ENCODE results near the gene GPR149. TPM values are rescaled to one million over a fixed set of nuclear protein-coding genes. Genes with fewer than 3 reads are reported as not detected.
A peak's percentile ranks its signal among the peaks of the same experiment; 100 is the strongest.

GPR149 gene
- total and polyA plus RNA-seq, 4 donors: not detected

DNA sequence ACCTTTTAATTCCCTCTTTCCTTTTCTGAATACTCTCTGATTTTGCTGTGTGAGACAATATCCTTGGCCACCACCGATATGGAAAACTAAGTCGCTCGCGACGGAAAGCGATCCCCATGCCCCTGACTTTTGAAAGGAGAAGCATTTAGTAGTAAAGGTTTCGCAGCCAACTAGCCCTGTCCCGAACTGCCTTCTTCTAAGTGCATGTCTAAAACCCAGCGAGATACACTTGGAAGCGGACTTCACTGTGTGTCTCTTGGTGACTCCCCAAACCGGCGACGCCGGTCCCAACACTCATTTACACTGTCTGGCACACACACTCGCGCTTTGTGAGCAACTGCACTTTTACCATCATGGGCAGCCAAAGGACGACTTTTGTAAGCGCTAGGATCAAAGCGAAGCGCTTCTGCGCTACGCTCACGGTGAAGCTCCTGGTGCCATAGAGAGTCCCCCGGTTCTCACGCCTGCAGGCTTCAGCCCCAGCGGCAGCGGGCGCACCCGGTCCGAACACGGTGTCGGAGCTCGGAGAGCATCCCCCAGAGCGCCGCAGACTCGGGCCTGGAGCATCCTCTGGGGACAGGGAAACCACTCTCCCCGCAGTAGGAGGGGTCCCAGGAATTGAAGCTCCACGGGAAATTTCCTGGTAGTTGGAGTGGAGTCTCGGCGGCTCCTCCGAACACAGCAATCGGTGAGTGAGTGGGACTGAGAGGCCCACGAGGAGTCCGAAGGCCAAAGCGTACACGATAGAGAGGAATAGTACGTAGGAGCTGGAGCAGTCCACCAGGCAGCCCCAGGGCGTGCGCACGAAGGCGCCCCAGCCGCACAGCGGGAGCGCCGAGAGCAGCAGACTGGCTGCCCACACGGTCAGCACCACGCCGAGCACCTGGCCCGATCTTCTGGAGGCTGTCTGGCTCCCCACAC is 1.4 kb downstream of the GPR149 start:
- no peaks in the 10 kb centered on the region for H3K36me3 ChIP-seq (ENCODE audit: control insufficient read depth in 4 of 4, insufficient read depth in 4 of 4, low read length in 4 of 4)
- peak in 2 of 3 donors; percentile 8 to 15 for DNase-seq
- ATAC-seq (ENCODE audit: insufficient read depth, low FRiP score): no peak
- peaks cover 7 to 50% (median 31%) of the 10 kb centered on the region in 3 donors for H3K27me3 ChIP-seq (ENCODE audit: control insufficient read depth in 3 of 3, insufficient read depth in 3 of 3, low read length in 2 of 3)
- TF ChIP-seq, protein P1, sequence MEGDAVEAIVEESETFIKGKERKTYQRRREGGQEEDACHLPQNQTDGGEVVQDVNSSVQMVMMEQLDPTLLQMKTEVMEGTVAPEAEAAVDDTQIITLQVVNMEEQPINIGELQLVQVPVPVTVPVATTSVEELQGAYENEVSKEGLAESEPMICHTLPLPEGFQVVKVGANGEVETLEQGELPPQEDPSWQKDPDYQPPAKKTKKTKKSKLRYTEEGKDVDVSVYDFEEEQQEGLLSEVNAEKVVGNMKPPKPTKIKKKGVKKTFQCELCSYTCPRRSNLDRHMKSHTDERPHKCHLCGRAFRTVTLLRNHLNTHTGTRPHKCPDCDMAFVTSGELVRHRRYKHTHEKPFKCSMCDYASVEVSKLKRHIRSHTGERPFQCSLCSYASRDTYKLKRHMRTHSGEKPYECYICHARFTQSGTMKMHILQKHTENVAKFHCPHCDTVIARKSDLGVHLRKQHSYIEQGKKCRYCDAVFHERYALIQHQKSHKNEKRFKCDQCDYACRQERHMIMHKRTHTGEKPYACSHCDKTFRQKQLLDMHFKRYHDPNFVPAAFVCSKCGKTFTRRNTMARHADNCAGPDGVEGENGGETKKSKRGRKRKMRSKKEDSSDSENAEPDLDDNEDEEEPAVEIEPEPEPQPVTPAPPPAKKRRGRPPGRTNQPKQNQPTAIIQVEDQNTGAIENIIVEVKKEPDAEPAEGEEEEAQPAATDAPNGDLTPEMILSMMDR (IDR thresholded peaks at IDR 0.05; ENCODE audit: control extremely low read depth, extremely low read depth): no peak
- H3K9ac ChIP-seq (ENCODE audit: insufficient read depth in 1 of 2, low read length in 2 of 2): no peak overlapping the region
- 3% methylated on average over 59 of the region's 59 CpGs for WGBS, 2 donors
- H3K27ac ChIP-seq (ENCODE audit: low read depth in 1 of 2, low read length in 1 of 2): no peak overlapping the region
- H3K9me3 ChIP-seq (ENCODE audit: control insufficient read depth in 4 of 4, insufficient read depth in 3 of 4, low read length in 3 of 4): peaks cover 0 to 10% (median 0%) of the 10 kb centered on the region in 4 donors
- H3K4me1 ChIP-seq (ENCODE audit: control insufficient read depth in 5 of 5, insufficient read depth in 5 of 5, low read length in 5 of 5): peaks cover 0 to 10% (median 0%) of the 10 kb centered on the region in 5 donors
- H3K4me3 ChIP-seq: no peak overlapping the region

DNA sequence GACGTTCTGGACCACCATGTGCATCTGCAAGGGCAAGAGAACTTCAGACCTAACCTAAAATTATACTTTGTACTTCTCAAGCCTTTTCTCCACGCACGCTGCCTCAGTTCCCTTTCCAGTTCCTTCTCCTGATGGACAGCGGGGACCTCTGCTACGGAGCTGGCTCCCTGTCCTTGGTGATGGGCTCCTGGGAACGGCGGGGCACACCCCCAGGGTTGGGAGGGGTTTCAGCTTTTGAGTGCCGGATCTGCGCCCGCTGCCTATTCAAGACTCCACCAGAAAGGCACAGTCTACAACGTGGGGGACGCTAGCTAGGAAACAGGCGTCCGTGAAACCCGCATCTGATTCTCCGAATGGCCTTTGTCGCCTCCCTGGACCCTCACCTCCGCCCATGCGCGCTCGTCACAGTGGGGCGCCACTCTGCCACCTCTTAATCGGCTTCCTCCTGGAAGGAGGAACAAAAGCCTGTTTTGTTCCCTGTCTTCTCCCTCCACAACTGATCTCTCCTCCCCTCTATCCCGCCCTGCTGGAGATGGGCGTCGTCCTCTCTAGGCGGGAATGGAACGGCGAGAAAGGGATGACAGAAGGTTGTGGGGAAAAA is 2.2 kb downstream of the GPR149 start:
- DNase-seq: peak in 2 of 3 donors; percentile 1 to 12
- TF ChIP-seq, protein P1 (IDR thresholded peaks at IDR 0.05; ENCODE audit: control extremely low read depth, extremely low read depth): no peak
- Histone ChIP-seq H3K4me1 (ENCODE audit: control insufficient read depth in 5 of 5, insufficient read depth in 5 of 5, low read length in 5 of 5) (peaks cover 0 to 10% (median 0%) of the 10 kb centered on the region in 5 donors), H3K27ac (ENCODE audit: low read depth in 1 of 2, low read length in 1 of 2) (no peak overlapping the region), H3K4me3 (no peak overlapping the region), H3K9me3 (ENCODE audit: control insufficient read depth in 4 of 4, insufficient read depth in 3 of 4, low read length in 3 of 4) (peaks cover 0 to 10% (median 0%) of the 10 kb centered on the region in 4 donors), H3K27me3 (ENCODE audit: control insufficient read depth in 3 of 3, insufficient read depth in 3 of 3, low read length in 2 of 3) (peaks cover 7 to 50% (median 31%) of the 10 kb centered on the region in 3 donors), H3K9ac (ENCODE audit: insufficient read depth in 1 of 2, low read length in 2 of 2) (no peak overlapping the region), H3K36me3 (ENCODE audit: control insufficient read depth in 4 of 4, insufficient read depth in 4 of 4, low read length in 4 of 4) (no peaks in the 10 kb centered on the region)
- WGBS, 2 donors: 4 to 5% methylated on average over 29 of the region's 29 CpGs
- ATAC-seq (ENCODE audit: insufficient read depth, low FRiP score): no peak

DNA sequence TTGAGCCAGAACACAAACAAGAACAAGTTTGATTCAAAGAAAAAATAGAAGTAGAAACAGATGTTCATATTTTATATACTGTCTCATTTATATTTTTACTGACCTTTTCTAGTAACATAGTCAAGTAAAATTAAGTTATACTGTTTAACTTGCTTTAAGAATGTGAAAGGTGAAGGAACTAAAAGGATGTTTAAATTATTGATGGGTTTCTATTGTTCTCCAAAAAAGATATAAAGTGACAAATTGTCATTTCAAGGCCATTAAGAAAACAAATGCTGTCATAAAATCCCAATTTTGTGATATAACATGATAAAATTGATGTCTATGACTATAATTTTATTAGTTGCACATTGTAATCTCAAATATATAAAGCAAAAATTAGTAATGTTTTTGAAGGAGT is 7.3 kb downstream of the GPR149 start:
- ATAC-seq (ENCODE audit: insufficient read depth, low FRiP score): no peak
- TF ChIP-seq, protein P1 (IDR thresholded peaks at IDR 0.05; ENCODE audit: control extremely low read depth, extremely low read depth): no peak
- H3K4me3 ChIP-seq: no peak overlapping the region
- H3K27ac ChIP-seq (ENCODE audit: low read depth in 1 of 2, low read length in 1 of 2): no peak overlapping the region
- no peaks in the 10 kb centered on the region for H3K36me3 ChIP-seq (ENCODE audit: control insufficient read depth in 4 of 4, insufficient read depth in 4 of 4, low read length in 4 of 4)
- no peaks in the 10 kb centered on the region for H3K4me1 ChIP-seq (ENCODE audit: control insufficient read depth in 5 of 5, insufficient read depth in 5 of 5, low read length in 5 of 5)
- peaks cover 0 to 1% (median 0%) of the 10 kb centered on the region in 4 donors for H3K9me3 ChIP-seq (ENCODE audit: control insufficient read depth in 4 of 4, insufficient read depth in 3 of 4, low read length in 3 of 4)
- H3K27me3 ChIP-seq (ENCODE audit: control insufficient read depth in 3 of 3, insufficient read depth in 3 of 3, low read length in 2 of 3): peaks cover 0 to 17% (median 6%) of the 10 kb centered on the region in 3 donors
- no peak overlapping the region for H3K9ac ChIP-seq (ENCODE audit: insufficient read depth in 1 of 2, low read length in 2 of 2)
- DNase-seq: no peak

Data from lung (tissue), 12 donors.